Ishikawa (cell line): ENCODE data around the gene MIA2.
A peak's percentile ranks its signal among the peaks of the same experiment; 100 is the strongest.

Experiments used
- CEBPB ChIP-seq: IDR thresholded peaks from 2 replicates; pipeline ENCODE4 v1.6.1; 2012
- CREB1 ChIP-seq: IDR thresholded peaks from 2 replicates; pipeline ENCODE4 v1.6.1; 2012; ENCODE audit warnings: low read depth
- EGR1 ChIP-seq: IDR thresholded peaks from 2 replicates; pipeline ENCODE4 v1.6.1; 2012
- EP300 ChIP-seq: IDR thresholded peaks from 2 replicates; pipeline ENCODE4 v1.6.1; 2012; ENCODE audit warnings: borderline replicate concordance
- FOXM1 ChIP-seq: IDR thresholded peaks from 2 replicates; pipeline ENCODE4 v1.6.1; 2012; ENCODE audit warnings: low read depth, borderline replicate concordance
- MAX ChIP-seq: IDR thresholded peaks from 2 replicates; pipeline ENCODE4 v1.6.1; 2012
- NFIC ChIP-seq: IDR thresholded peaks from 2 replicates; pipeline ENCODE4 v1.6.1; 2012
- RAD21 ChIP-seq: IDR thresholded peaks from 2 replicates; pipeline ENCODE4 v1.6.1; 2012; ENCODE audit warnings: low read depth
- REST ChIP-seq: IDR thresholded peaks from 2 replicates; pipeline ENCODE4 v1.6.1; 2012; ENCODE audit warnings: low read depth, mild to moderate bottlenecking
- TAF1 ChIP-seq: IDR thresholded peaks from 2 replicates; pipeline ENCODE4 v1.6.1; 2012; ENCODE audit warnings: low read depth, mild to moderate bottlenecking
- TCF12 ChIP-seq: IDR thresholded peaks from 2 replicates; pipeline ENCODE4 v1.6.1; 2012; ENCODE audit warnings: low read depth
- TEAD4 ChIP-seq: IDR thresholded peaks from 2 replicates; pipeline ENCODE4 v1.6.1; 2012
- YY1 ChIP-seq: IDR thresholded peaks from 2 replicates; pipeline ENCODE4 v1.6.1; 2012; ENCODE audit warnings: low read depth
- ZBTB7A ChIP-seq: IDR thresholded peaks from 2 replicates; pipeline ENCODE4 v1.6.1; 2012; ENCODE audit warnings: low read depth
- TF ChIP-seq, protein P1 (sequence below): IDR thresholded peaks from 2 replicates; pipeline ENCODE4 v1.6.1; 2012

The MIA2 gene

GRCh38 chr14:39315859-39316444 lies 82.2 kb downstream of the MIA2 start:
- TF ChIP-seq CREB1 = no peak
- peak; percentile 25; the same call in 1 of the 2 replicates for TF ChIP-seq NFIC
- TF ChIP-seq TEAD4 = peak; percentile 87
- TF ChIP-seq, protein P1, sequence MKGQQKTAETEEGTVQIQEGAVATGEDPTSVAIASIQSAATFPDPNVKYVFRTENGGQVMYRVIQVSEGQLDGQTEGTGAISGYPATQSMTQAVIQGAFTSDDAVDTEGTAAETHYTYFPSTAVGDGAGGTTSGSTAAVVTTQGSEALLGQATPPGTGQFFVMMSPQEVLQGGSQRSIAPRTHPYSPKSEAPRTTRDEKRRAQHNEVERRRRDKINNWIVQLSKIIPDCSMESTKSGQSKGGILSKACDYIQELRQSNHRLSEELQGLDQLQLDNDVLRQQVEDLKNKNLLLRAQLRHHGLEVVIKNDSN = no peak
- TF ChIP-seq EP300 = peak; percentile 52; the same call in 1 of the 2 replicates
- no peak for TF ChIP-seq ZBTB7A
- 0 out of 2 replicates have a peak, but pooled peaks have one; percentile 34 for TF ChIP-seq TCF12
- TF ChIP-seq CEBPB = peak; percentile 47
- TF ChIP-seq MAX = no peak
- TF ChIP-seq TAF1 = no peak

GRCh38 chr14:39316830-39317553 lies 83.3 kb downstream of the MIA2 start:
- no peak for TF ChIP-seq ZBTB7A
- TF ChIP-seq YY1 = no peak
- TF ChIP-seq, protein P1 = no peak
- TF ChIP-seq EGR1 = no peak
- TF ChIP-seq RAD21 = no peak
- no peak for TF ChIP-seq CEBPB
- no peak for TF ChIP-seq NFIC
- no peak for TF ChIP-seq CREB1
- no peak for TF ChIP-seq MAX
- TF ChIP-seq TAF1 = no peak
- TF ChIP-seq EP300 = no peak
- no peak for TF ChIP-seq REST

DNA sequence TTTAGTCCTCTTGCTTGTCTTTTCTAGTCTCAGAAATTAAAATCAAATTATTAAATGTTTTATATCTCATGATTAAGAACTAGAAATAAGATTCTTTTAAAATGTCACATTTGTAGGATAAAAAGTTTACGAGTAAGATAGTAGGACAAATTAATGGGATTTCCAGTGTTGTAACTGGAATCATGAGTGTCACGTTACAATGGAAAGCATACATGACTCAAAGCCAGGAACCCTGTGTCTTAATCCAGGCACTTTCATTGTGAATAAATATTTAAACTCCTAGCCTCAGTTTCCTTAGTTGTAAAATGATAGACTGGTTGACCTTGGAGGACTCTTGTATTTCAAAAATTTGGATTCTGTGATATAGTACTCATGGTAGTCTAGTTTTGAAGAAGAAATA lies 84.9 kb downstream of the MIA2 start:
- TF ChIP-seq YY1 (no peak), EP300 (no peak), EGR1 (no peak), TAF1 (no peak), FOXM1 (no peak), TCF12 (no peak), ZBTB7A (no peak), MAX (no peak), RAD21 (no peak), CEBPB (no peak), NFIC (no peak), REST (no peak), CREB1 (no peak), TEAD4 (no peak)
- TF ChIP-seq, protein P1 = no peak

- TF ChIP-seq CREB1 (no peak), FOXM1 (no peak), ZBTB7A (no peak), TAF1 (no peak), REST (no peak), CEBPB (no peak), NFIC (no peak), EGR1 (no peak), EP300 (no peak), RAD21 (no peak), TCF12 (no peak), TEAD4 (no peak), YY1 (no peak), MAX (no peak)
- TF ChIP-seq, protein P1 = no peak
These were observed 85.7 kb downstream of the MIA2 start for GRCh38 chr14:39319381-39319780.
